Measurements from ENCODE around the gene RUNX1.

The RUNX1 gene

GRCh38 chr21:34818662-34819158 lies 230.4 kb downstream of the RUNX1 start (continued):
- TF ChIP-seq TOX (CRISPR knock-in tag; IDR thresholded peaks at IDR 0.05; ENCODE audit: borderline replicate concordance) (no peak), RARB (CRISPR knock-in tag; IDR thresholded peaks at IDR 0.05) (no peak), ZNF70 (CRISPR knock-in tag; IDR thresholded peaks at IDR 0.05) (no peak)

- no peak for ATAC-seq
- no peak for TF ChIP-seq CREB5 (CRISPR knock-in tag; IDR thresholded peaks at IDR 0.05; ENCODE audit: low read depth)
- TF ChIP-seq TCF4 (CRISPR knock-in tag; IDR thresholded peaks at IDR 0.05; ENCODE audit: borderline replicate concordance): no peak
- no peak for TF ChIP-seq SNAI2 (CRISPR knock-in tag; IDR thresholded peaks at IDR 0.05)
- no peak for TF ChIP-seq GLIS3 (CRISPR knock-in tag; IDR thresholded peaks at IDR 0.05)
- no peak for TF ChIP-seq BACH2 (CRISPR knock-in tag; IDR thresholded peaks at IDR 0.05; ENCODE audit: borderline replicate concordance)
- no peak for TF ChIP-seq CSDC2 (CRISPR knock-in tag; IDR thresholded peaks at IDR 0.05)
Measured at GRCh38 chr21:34817821-34818661, 231.1 kb downstream of the RUNX1 start.

GRCh38 chr21:34815831-34816705 lies 233.0 kb downstream of the RUNX1 start:
- no peak for TF ChIP-seq TOX (CRISPR knock-in tag; IDR thresholded peaks at IDR 0.05; ENCODE audit: borderline replicate concordance)
- TF ChIP-seq CREB5 (CRISPR knock-in tag; IDR thresholded peaks at IDR 0.05; ENCODE audit: low read depth): no peak
- no peak for TF ChIP-seq POU6F1 (CRISPR knock-in tag; IDR thresholded peaks at IDR 0.05; ENCODE audit: borderline replicate concordance, low read depth)
- TF ChIP-seq BACH2 (CRISPR knock-in tag; IDR thresholded peaks at IDR 0.05; ENCODE audit: borderline replicate concordance): no peak
- TF ChIP-seq, protein P1, sequence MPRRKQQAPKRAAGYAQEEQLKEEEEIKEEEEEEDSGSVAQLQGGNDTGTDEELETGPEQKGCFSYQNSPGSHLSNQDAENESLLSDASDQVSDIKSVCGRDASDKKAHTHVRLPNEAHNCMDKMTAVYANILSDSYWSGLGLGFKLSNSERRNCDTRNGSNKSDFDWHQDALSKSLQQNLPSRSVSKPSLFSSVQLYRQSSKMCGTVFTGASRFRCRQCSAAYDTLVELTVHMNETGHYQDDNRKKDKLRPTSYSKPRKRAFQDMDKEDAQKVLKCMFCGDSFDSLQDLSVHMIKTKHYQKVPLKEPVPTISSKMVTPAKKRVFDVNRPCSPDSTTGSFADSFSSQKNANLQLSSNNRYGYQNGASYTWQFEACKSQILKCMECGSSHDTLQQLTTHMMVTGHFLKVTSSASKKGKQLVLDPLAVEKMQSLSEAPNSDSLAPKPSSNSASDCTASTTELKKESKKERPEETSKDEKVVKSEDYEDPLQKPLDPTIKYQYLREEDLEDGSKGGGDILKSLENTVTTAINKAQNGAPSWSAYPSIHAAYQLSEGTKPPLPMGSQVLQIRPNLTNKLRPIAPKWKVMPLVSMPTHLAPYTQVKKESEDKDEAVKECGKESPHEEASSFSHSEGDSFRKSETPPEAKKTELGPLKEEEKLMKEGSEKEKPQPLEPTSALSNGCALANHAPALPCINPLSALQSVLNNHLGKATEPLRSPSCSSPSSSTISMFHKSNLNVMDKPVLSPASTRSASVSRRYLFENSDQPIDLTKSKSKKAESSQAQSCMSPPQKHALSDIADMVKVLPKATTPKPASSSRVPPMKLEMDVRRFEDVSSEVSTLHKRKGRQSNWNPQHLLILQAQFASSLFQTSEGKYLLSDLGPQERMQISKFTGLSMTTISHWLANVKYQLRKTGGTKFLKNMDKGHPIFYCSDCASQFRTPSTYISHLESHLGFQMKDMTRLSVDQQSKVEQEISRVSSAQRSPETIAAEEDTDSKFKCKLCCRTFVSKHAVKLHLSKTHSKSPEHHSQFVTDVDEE (CRISPR knock-in tag; IDR thresholded peaks at IDR 0.05): no peak
- TF ChIP-seq RARB (CRISPR knock-in tag; IDR thresholded peaks at IDR 0.05): no peak
- no peak for TF ChIP-seq PPARA (CRISPR knock-in tag; IDR thresholded peaks at IDR 0.05; ENCODE audit: borderline replicate concordance)
- no peak for TF ChIP-seq GLIS3 (CRISPR knock-in tag; IDR thresholded peaks at IDR 0.05)
- no peak for TF ChIP-seq OSR1 (CRISPR knock-in tag; IDR thresholded peaks at IDR 0.05)
- no peak for TF ChIP-seq PATZ1 (CRISPR knock-in tag; IDR thresholded peaks at IDR 0.05; ENCODE audit: borderline replicate concordance)
- TF ChIP-seq ARNTL (CRISPR knock-in tag; IDR thresholded peaks at IDR 0.05; ENCODE audit: borderline replicate concordance, low read depth): no peak
- no peak for TF ChIP-seq ISL1 (CRISPR knock-in tag; IDR thresholded peaks at IDR 0.05)
- no peak for ATAC-seq

Data from SK-N-SH treated with all-trans-retinoic acid at 6 μM for 48 hours (cell line).